ENCODE results near the gene PCDHA12. TPM values are rescaled to one million over a fixed set of nuclear protein-coding genes. Genes with fewer than 3 reads are reported as not detected.

PCDHA12 gene
- polyA plus RNA-seq, 3 donors, result not detected

GRCh38 chr5:140857987-140858240, 17.2 kb upstream of the PCDHA12 start:
- H3K36me3 ChIP-seq (replicated peaks in 1 of 2; ENCODE audit: control insufficient read depth in 1 of 2, insufficient read depth in 2 of 2, low read length in 2 of 2), result no peaks in the 10 kb centered on the region
- no peak for TF ChIP-seq CTCF (IDR thresholded peaks at IDR 0.05)

GRCh38 chr5:140862441-140863295, 12.4 kb upstream of the PCDHA12 start:
- no peaks in the 10 kb centered on the region for H3K4me1 Mint-ChIP-seq
- H3K9me3 Mint-ChIP-seq, result peaks cover 22 to 43% (median 40%) of the 10 kb centered on the region in 7 donors
- Histone ChIP-seq H3K9me3 (replicated peaks in 1 of 2; ENCODE audit: control insufficient read depth in 1 of 2, insufficient read depth in 1 of 2, low read length in 2 of 2) (peaks cover 43 to 44% of the 10 kb centered on the region in 2 donors), H3K4me1 (ENCODE audit: control insufficient read depth in 1 of 2, insufficient read depth in 2 of 2, low read length in 2 of 2) (no peaks in the 10 kb centered on the region), H2AFZ (ENCODE audit: insufficient read depth, low read depth, low read length, poor library complexity, severe bottlenecking) (no peak overlapping the region), H4K20me1 (ENCODE audit: insufficient read depth, low read length) (no peaks in the 10 kb centered on the region), H3K27me3 (ENCODE audit: control insufficient read depth in 2 of 2, insufficient read depth in 2 of 2, low read length in 2 of 2) (no peaks in the 10 kb centered on the region), H3K27ac (ENCODE audit: low read depth in 1 of 2, low read length in 2 of 2) (no peak overlapping the region), H3K79me2 (ENCODE audit: insufficient read depth, low read length) (no peaks in the 10 kb centered on the region), H3K4me3 (replicated peaks in 1 of 3; ENCODE audit: low read depth in 2 of 3, low read length in 3 of 3) (no peak overlapping the region), H3K36me3 (replicated peaks in 1 of 2; ENCODE audit: control insufficient read depth in 1 of 2, insufficient read depth in 2 of 2, low read length in 2 of 2) (no peaks in the 10 kb centered on the region), H3K4me2 (replicated peaks; ENCODE audit: extremely low read depth, low read length, poor library complexity, severe bottlenecking) (no peak overlapping the region), H3K9ac (ENCODE audit: insufficient read depth, low read length, poor library complexity, severe bottlenecking) (no peak overlapping the region)
- peaks cover 0 to 5% (median 2%) of the 10 kb centered on the region in 3 donors for H3K27me3 Mint-ChIP-seq (ENCODE audit: low read depth in 3 of 3)
- H3K27ac Mint-ChIP-seq, result no peak overlapping the region
- no peak overlapping the region for H3K4me3 Mint-ChIP-seq
- H3K36me3 Mint-ChIP-seq, result no peaks in the 10 kb centered on the region
- intact Hi-C loops (cut with micrococcal nuclease), result no loop called here
- 42% methylated on average over 76 of the region's 76 CpGs for WGBS (ENCODE audit: insufficient coverage)
- no peak for DNase-seq
- no peak for TF ChIP-seq CTCF (IDR thresholded peaks at IDR 0.05)

More at GRCh38 chr5:140857987-140858240, 17.2 kb upstream of the PCDHA12 start:
- Histone ChIP-seq H3K4me1 (ENCODE audit: control insufficient read depth in 1 of 2, insufficient read depth in 2 of 2, low read length in 2 of 2) (no peaks in the 10 kb centered on the region), H2AFZ (ENCODE audit: insufficient read depth, low read depth, low read length, poor library complexity, severe bottlenecking) (no peak overlapping the region), H3K9me3 (replicated peaks in 1 of 2; ENCODE audit: control insufficient read depth in 1 of 2, insufficient read depth in 1 of 2, low read length in 2 of 2) (peaks cover 53 to 63% of the 10 kb centered on the region in 2 donors), H3K4me2 (replicated peaks; ENCODE audit: extremely low read depth, low read length, poor library complexity, severe bottlenecking) (no peak overlapping the region), H4K20me1 (ENCODE audit: insufficient read depth, low read length) (no peaks in the 10 kb centered on the region), H3K4me3 (replicated peaks in 1 of 3; ENCODE audit: low read depth in 2 of 3, low read length in 3 of 3) (no peak overlapping the region), H3K79me2 (ENCODE audit: insufficient read depth, low read length) (no peaks in the 10 kb centered on the region), H3K27ac (ENCODE audit: low read depth in 1 of 2, low read length in 2 of 2) (no peak overlapping the region), H3K9ac (ENCODE audit: insufficient read depth, low read length, poor library complexity, severe bottlenecking) (no peak overlapping the region), H3K27me3 (ENCODE audit: control insufficient read depth in 2 of 2, insufficient read depth in 2 of 2, low read length in 2 of 2) (peaks cover 0 to 13% of the 10 kb centered on the region in 2 donors)
- H3K4me1 Mint-ChIP-seq, result no peaks in the 10 kb centered on the region
- intact Hi-C loops (cut with micrococcal nuclease), result no loop called here
- peaks cover 5 to 12% (median 10%) of the 10 kb centered on the region in 3 donors for H3K27me3 Mint-ChIP-seq (ENCODE audit: low read depth in 3 of 3)
- H3K9me3 Mint-ChIP-seq, result peaks cover 34 to 61% (median 55%) of the 10 kb centered on the region in 7 donors
- WGBS (ENCODE audit: insufficient coverage), result 55% methylated on average over 22 of the region's 22 CpGs
- H3K4me3 Mint-ChIP-seq, result no peak overlapping the region
- no peak overlapping the region for H3K27ac Mint-ChIP-seq
- DNase-seq, result no peak
- no peaks in the 10 kb centered on the region for H3K36me3 Mint-ChIP-seq

Data from CD14-positive monocyte (primary cell).